ENCODE data around the gene ZC3H7A. TPM values are rescaled to one million over a fixed set of nuclear protein-coding genes. Genes with fewer than 3 reads are reported as not detected.

Gene ZC3H7A
- total RNA-seq, 1 experiment from 2014 or later: 45.9 TPM

- TF ChIP-seq HMGXB4 (CRISPR knock-in tag; IDR thresholded peaks at IDR 0.05): no peak
- TF ChIP-seq ARID4B (CRISPR knock-in tag; IDR thresholded peaks at IDR 0.05; ENCODE audit: borderline replicate concordance): no peak
- TF ChIP-seq GTF2I (CRISPR knock-in tag; conservative IDR thresholded peaks at IDR 0.05): no peak
- no peak for TF ChIP-seq AFF4 (CRISPR knock-in tag; IDR thresholded peaks at IDR 0.05; ENCODE audit: borderline replicate concordance)
- TF ChIP-seq FOXP1 (CRISPR knock-in tag; IDR thresholded peaks at IDR 0.05; ENCODE audit: borderline replicate concordance): no peak
- no peak for TF ChIP-seq JAZF1 (CRISPR knock-in tag; IDR thresholded peaks at IDR 0.05)
- no peak for TF ChIP-seq SOX15 (CRISPR knock-in tag; IDR thresholded peaks at IDR 0.05)
- TF ChIP-seq CREB1 (CRISPR knock-in tag; IDR thresholded peaks at IDR 0.05): no peak
- no peak for TF ChIP-seq ZNF317 (CRISPR knock-in tag; IDR thresholded peaks at IDR 0.05; ENCODE audit: borderline replicate concordance, low read depth)
Observed at GRCh38 chr16:11762431-11762830, 34.6 kb downstream of the ZC3H7A start (continued).

GRCh38 chr16:11759997-11760396, 37.1 kb downstream of the ZC3H7A start:
- Mint-ChIP-seq H3K27ac (no peak overlapping the region), H3K4me3 (no peak overlapping the region), H3K27me3 (ENCODE audit: low read depth) (no peaks in the 10 kb centered on the region), H3K9me3 (no peaks in the 10 kb centered on the region), H3K4me1 (no peaks in the 10 kb centered on the region), H3K36me3 (peaks cover 72% of the 10 kb centered on the region)
- ChIA-PET POLR2A (interaction anchor here (0.7 kb wide), 1 partner anchor 38 kb away, joined by 5 read pairs; no protein-coding TSS in a partner anchor), CTCF (no interaction called here)
- TF ChIP-seq KAT7 (CRISPR knock-in tag; IDR thresholded peaks at IDR 0.05; ENCODE audit: borderline replicate concordance): no peak
- TF ChIP-seq ATF1 (CRISPR knock-in tag; IDR thresholded peaks at IDR 0.05): no peak
- no peak for TF ChIP-seq MXD4 (CRISPR knock-in tag; IDR thresholded peaks at IDR 0.05; ENCODE audit: borderline replicate concordance)
- TF ChIP-seq ZNF416 (CRISPR knock-in tag; IDR thresholded peaks at IDR 0.05): no peak
- no peak for TF ChIP-seq SP1 (CRISPR knock-in tag; conservative IDR thresholded peaks at IDR 0.05)
- TF ChIP-seq E2F5 (CRISPR knock-in tag; IDR thresholded peaks at IDR 0.05): no peak
- TF ChIP-seq ZSCAN18 (CRISPR knock-in tag; IDR thresholded peaks at IDR 0.05): no peak
- no peak for TF ChIP-seq ZNF219 (CRISPR knock-in tag; IDR thresholded peaks at IDR 0.05; ENCODE audit: borderline replicate concordance)
- DNase-seq (ENCODE audit: low spot score) (no peak), ATAC-seq (no peak)
